ENCODE data around the gene NAPG.
A peak's percentile ranks its signal among the peaks of the same experiment; 100 is the strongest.
"Not testable (repeated sequence)": the region's sequence is repeated elsewhere in the genome, so short reads cannot be mapped to it uniquely, and the experiment has no call there.

NAPG gene

DNA sequence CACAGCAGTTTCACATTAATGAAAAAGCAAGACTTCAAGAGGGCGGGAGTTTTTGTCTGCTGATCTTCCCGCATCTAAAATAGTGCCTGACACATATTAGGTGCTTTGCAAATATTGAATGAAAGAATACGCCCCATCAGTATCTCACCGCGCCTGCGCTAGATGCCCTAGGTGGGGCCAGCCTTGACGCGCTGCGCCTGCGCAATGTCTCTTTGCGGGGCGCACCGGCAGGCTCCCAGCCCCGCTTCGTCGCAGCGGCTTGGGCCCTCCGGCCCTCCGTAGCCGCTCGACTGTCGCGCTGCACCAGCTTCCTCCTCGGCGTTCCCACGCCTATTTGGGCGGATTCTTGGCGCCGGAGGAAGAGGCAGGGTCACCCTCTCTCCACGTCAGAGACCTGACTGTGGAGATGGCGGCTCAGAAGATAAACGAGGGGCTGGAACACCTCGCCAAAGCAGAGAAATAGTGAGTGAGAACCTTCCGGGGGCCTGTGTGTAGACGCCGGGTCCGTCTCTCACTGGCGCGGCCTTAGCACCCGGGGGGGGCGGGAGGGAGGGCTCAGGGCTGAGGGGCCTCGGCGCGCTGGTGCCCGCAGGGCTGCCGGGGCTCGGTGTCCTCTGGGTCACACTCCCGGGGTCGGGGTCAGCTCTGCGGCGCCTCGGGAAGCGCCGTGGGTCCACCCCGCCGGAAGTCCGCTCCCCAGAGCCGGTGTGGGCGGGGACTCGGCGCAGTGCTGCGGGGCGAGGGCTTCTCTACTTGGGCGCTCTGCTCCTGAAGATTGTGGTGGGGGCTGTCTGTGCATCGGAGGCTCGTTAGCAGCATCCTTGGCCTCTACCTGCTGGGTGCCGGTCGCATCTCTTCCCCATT, at the start of gene NAPG:
NAPG (plus strand) TSS at position 331 of the 864 bp plus-strand sequence; CDS start at position 407, 76 bp downstream.
- Histone ChIP-seq H3K27ac (peak within 1 kb of the TSS; percentile 90 to 99 (median 98)), H3K4me3 (peak within 1 kb of the TSS; percentile 79 to 98 (median 94))

DNA sequence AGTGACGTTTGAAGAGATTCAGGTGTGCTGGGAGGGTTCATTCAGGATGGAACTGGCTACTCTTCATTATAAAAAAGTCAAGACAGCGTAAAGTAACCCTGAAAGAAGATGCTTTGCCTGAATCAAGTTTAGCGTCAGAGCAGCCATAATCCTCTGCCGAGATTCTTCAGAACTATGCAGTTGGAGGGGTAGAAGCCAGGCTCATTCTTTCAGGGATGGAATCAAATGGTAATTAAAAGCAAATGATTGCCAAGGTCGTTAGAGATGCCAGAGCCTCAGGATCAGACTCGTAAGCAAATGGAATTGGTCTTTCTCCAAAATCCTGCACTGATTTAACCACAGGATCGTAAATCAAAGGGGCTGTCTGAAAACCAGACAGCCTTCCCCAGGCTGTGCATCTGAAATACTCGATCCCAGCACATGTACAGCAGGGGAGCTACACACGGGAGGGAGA, 49.5 kb upstream of the NAPG start:
- H3K27ac ChIP-seq: peak overlapping the region in 12 of 21 experiments; percentile 0 to 75 (median 44)
- H3K4me3 ChIP-seq: no peak overlapping the region

DNA sequence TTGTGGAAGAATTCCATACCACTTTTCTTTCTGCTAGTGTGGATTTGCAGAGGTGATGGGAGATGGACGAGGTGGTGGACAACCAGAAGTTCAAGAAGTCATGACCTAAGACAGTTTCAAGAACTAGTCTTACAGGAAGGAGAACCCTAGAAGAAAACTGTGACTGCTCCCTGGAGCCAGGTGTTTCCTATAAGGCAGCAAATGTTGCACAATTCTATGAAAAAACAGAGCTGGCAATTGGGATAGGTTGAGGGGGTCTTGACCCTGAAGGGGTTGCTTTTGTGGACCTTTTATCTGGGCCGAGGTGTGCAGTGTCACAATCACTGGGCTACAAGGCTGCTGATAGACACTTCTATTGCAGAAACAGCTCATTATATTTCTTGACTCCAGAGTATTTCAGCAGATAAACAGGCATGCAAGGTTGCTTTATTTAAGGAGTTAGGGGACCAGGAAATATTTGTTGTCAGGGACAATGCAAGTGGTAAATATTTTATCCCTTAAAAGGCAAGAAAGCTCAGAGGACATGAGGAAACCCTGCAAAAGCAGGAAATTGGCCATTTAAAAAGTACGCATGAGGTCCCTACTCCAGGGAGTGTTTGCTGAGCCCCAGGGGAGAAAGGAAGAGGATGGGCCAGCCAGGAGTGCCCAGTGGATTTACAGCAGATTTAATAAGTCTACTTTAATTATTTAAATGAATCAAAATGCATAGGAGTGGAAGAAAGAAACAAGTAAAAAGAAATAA, 48.5 kb upstream of the NAPG start:
- H3K27ac ChIP-seq: peak overlapping the region in 5 of 21 experiments; percentile 0 to 61 (median 45)
- H3K4me3 ChIP-seq: no peak overlapping the region

DNA sequence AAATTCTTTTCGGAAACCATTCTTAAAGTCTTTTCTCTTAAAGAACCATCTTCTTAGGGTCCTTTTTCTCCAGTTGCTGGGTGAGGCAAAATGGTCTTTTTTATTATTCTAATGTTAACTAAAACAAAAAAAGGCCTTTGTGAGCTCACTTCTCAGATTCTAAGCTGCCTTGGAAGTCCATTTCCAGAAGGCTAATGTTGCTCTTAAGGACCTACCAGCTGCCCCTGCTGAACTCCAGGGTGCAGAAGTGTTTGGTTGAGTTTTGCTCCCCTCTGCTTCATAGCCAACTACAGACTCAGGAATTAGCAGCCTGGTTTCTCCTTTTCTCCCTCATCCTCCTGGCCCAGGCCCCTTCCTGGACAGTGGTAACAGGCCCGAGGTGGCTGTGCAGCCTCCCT, 48.0 kb upstream of the NAPG start:
- H3K27ac ChIP-seq: peak overlapping the region in 4 of 21 experiments; percentile 11 to 46 (median 30)
- H3K4me3 ChIP-seq: no peak overlapping the region

DNA sequence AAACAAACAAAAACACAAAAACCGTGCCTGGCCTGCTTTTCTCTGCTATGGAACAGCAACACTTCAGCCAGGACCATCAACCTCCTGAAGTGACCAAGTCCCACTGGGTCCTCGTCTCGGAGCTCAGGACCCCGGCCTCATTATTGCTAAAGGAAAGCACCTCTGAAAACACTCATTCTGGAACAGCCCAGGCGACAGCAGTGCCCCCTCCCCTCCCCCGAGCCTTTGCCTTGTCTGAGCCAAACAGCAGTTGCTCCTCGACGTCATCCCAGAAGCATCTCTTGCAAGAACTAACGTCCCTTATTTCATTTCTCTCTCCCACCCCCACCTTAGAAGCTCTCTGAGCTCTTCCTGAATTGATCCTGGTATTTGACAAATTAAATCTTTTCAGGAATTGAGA, 44.0 kb upstream of the NAPG start:
- Histone ChIP-seq H3K27ac (peak overlapping the region in 1 of 21 experiments; percentile 1), H3K4me3 (no peak overlapping the region)

DNA sequence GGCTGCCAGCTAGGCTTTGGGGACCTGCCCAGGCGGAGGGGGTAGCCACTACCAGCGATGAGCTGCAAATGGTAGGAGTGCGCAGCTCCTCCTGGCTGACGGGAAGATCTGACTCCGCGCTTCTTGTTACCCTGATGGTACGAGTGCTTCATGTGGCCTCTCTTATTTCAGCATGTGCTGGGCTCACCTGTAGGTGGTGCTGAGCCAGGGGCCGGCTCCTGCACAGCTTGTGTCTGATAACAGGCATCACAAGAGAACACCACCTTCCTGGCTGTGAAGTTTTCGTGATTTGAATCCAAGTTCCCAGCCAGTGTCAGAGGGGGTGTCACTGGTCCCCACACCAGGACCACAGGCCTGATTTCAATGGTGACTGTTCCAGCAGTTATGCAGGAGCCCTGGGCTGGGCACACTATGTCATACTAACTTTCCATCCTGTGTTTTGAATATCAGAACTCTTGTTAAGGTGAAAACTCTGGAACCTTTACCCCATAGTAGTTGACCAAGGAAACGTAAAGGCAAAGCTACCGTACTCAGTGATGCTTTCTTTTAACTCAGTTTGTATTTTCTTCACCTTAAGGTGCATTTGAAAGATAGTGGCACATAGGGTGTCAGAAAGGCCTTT, 43.4 kb upstream of the NAPG start:
- H3K27ac ChIP-seq: peak overlapping the region in 4 of 21 experiments; percentile 1 to 31 (median 11)
- H3K4me3 ChIP-seq: no peak overlapping the region

DNA sequence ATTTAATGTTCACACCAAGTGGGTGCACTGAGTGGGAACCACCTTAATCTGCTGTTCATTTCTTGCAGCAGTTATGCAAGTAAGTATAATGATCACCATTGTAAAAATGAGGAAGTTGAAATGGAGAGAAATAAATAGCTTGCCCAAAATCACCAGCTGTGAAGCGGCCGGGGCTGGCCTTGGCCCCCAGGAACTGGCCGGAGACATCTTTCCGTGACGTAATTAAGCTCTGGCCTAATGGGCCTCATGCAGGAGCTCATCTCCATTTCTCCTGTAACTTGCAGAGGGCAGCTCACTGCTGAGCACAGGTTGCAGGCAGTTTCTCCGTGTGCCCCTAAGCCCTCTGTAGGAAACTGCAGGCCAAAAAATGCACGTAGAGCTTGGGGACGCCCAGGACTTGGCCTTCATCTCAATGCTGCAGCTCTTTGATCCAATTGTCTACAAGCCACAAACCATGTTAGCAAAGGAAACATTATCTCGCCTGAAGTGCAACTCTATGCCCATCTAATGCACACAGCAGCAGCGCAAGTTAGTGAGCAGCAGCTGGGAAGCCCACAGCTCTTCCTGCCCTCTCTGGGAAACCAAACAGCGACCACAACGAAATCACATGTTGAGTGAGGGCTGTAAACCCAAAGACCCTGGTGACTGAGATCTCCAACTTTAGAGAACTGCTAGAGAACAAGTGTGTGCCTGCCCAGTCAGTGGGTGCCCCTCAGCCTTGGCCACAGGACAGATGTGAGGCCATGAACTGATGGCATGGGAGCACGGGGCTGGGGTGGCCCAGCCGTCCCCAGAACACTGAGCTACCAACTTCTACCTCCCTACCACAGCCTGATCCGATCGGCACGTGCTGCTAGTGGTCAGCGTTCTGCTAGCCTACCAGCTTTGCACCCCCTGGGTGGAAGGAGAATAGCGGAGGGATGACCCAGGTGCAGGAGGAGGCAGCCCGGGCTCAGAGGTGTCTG, 42.6 kb upstream of the NAPG start:
- H3K4me3 ChIP-seq: no peak overlapping the region
- H3K27ac ChIP-seq: peak overlapping the region in 4 of 21 experiments; percentile 8 to 38 (median 34)

DNA sequence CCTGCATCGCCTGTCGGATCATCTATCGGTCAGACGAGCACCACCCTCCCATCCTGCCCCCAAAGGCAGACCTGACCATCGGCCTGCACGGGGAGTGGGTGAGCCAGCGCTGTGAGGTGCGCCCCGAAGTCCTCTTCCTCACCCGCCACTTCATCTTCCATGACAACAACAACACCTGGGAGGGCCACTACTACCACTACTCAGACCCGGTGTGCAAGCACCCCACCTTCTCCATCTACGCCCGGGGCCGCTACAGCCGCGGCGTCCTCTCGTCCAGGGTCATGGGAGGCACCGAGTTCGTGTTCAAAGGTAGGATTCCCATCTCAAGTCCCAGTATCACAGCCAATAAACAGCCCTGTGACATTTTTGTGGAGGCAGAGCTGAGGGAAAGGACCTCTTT, 40.4 kb upstream of the NAPG start:
- no peak overlapping the region for H3K27ac ChIP-seq
- no peak overlapping the region for H3K4me3 ChIP-seq

DNA sequence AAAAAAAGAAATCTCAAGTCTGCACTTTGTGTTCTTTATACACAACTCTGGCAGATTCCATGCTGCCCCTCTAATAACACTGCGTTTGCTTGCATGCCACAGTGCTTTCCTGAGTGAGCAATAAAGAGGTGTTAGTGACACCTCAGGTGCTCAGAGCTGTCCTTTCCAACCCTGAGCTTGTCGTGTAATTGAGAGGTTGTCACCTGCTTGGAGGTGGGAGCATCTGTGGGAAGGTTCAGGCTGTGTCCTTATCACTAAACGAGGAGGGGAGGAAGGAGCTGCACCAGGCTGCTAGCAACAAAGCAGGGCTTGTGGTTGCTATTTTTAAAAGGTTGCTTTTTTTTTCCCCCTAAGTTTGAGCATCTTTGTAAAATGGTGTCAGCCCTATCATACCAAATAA, 39.5 kb upstream of the NAPG start:
- Histone ChIP-seq H3K4me3 (no peak overlapping the region), H3K27ac (peak overlapping the region in 1 of 21 experiments; percentile 26)

DNA sequence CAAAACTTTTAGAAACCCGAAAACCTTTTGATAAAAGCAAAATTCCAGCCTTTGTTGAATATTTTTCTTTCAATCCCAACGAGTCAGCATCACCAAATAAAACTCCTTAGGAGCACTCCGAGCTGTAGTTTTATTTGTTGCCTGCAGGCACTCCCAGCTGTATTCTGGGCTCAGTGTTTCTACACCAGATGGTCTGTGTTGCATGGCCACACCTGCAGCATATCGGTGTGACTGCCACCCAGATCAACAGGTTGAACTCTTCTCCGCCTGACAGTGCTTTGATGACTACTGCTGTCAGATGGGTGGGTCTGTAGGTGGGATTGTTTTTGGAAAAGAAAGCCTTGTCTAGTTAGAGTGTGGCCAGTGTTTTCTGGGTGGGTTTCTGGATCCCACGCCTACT, 38.7 kb upstream of the NAPG start:
- H3K27ac ChIP-seq: no peak overlapping the region
- no peak overlapping the region for H3K4me3 ChIP-seq

DNA sequence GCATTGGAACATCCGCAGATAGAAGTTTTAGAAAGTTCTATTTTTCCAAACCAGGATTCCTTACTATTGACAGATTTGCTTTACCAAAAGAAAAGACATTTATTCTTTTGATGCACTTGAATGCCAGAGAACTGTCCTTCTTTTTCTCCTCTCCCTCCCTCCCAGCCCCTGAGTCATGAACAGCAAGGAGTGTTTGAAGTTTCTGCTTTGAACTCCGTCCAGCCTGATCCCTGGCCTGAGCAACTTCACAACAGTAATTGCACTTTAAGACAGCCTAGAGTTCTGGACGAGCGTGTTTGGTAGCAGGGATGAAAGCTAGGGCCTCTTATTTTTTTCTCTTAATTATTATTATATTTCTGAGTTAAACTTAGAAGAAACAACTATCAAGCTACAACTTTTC, 37.8 kb upstream of the NAPG start:
- H3K27ac ChIP-seq: peak overlapping the region in 1 of 21 experiments; percentile 34

DNA sequence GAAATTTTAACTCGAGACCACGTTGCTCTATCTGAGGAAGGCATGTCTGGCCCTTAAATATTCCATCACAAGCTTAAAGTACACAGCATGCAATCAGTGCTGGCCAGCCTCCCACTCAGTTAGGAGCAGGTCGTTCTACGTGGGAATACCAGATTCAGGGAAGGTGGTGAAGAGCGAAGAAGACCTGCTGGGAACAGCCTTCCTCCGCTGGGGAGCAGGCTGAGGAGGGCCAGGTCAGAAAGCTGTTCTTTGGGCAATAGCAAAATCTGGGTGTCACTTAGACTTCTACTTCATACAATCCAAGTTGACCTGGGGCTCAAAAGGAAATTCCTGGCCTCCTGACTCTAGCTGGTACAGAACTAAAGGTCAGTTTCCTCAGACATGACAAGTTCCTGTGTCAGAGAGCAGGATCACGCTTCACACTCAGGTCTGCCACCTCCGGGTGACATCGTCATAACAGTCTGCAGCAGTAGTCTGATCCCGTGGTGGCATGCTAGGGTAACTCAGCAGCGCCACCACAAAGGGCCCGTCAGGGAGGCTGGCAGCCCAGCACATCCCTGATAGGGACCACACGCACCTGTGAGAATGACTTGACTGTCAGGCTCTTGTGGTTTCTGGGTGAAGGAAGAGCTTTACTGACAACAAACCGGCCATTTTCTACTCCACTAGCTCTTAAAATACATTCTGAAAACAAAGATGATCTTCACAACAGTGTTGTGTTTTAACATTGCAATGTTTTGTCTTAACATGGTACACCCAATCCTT, 35.2 kb upstream of the NAPG start:
- Histone ChIP-seq H3K4me3 (no peak overlapping the region), H3K27ac (peak overlapping the region in 3 of 21 experiments; percentile 0 to 13 (median 12))

More for the DNA sequence above, 37.8 kb upstream of the NAPG start:
- H3K4me3 ChIP-seq: no peak overlapping the region

DNA sequence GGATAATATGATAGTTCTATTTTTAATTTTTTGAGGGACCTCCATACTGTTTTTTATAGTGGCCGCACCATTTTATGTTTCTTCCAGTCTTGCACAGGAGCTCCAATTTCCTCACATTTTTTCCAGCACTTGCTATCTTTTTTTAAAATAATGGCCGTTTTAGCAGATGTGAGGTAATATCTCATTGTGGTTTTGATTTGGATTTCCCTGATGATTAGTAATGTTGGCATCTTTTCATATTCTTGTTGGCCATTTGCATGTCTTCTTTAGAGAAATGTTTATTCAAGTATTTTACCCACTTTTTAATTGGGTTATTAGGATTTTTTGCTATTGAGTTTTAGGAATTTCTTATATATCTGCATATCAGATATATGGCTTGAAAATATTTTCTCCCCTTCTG, 29.9 kb upstream of the NAPG start:
- no peak overlapping the region for H3K4me3 ChIP-seq
- H3K27ac ChIP-seq: no peak overlapping the region

DNA sequence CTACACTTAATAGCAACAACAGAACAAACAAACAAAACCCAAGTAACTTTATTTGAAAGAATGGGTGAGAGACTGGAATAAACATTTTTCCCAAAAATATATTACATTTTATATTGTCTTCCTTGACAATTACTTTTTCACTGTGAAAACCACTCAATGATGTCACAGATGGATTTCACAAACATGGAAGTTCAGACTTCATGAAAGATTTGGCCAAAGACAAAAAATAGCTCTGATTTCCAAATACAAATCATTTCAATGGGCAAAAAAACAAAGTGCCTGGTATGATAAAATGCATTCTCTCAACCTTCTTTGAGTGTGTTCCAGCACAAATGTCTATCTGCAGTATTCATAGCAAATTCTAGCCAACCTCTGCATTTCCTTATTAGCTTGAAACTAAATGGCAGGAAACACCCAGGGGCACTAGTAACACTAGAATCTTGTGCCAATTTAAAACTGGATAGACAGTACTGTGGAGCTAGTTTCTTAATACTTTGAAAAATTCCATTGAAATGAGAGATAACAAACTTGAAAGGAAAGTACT, 28.5 kb upstream of the NAPG start:
- Histone ChIP-seq H3K4me3 (no peak overlapping the region), H3K27ac (peak overlapping the region in 1 of 21 experiments; percentile 35)

DNA sequence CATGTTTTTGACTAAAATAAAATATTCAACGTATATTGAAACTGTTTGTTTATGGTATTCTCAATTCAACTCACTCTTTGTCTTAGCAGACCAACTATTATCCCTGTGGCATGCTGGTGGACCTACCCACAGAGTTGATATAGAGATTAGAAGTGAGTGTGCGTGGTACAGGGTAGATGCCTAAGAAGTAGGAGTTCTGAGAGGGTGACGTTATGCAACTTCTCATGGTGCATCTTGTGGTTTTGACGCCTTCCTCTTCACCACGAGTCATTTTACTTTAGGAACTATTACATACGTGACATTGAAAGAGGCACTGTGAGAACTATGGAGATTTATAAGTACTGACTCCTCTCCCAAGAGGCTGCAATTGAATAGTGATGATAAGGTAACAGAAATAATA, 26.6 kb upstream of the NAPG start:
- H3K27ac ChIP-seq: no peak overlapping the region
- H3K4me3 ChIP-seq: no peak overlapping the region

DNA sequence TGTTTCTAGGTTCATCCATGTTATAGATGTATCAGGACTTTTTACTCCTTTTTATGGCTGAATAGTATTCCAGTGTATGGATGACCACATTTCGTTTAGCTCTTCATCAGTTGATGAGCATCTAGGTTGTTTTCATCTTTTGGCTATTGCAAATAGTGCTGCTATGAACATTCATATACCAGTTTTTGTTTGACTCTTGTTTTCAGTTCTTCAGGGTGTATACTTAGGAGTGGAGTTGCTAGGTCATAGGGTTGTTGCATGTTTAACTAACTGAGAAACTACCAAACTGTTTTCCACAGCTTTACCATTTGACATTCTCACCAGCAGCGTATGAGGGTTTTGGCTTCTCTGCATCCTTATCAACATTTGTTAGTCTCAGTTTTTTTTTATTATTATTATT, 25.8 kb upstream of the NAPG start:
- Histone ChIP-seq H3K27ac (no peak overlapping the region), H3K4me3 (no peak overlapping the region)

DNA sequence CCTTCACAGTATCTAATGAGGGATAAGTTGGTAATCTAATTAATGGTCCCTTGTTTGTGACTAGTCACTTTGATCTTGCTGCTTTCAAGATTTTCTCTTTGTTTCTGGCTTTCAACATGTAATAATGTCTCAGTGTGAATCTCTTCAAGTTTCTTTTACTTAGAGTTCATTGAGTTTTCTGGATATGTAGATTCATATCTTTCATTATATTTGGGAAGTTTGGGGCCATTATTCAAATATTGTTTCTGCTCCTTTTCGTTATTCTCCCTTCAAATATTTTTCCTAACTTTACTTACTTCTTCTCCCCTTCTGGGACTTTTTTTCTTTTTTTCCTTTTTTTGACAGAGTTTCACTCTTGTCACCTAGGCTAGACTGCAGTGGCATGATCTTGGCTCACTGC, 21.1 kb upstream of the NAPG start:
- Histone ChIP-seq H3K27ac (no peak overlapping the region), H3K4me3 (no peak overlapping the region)

DNA sequence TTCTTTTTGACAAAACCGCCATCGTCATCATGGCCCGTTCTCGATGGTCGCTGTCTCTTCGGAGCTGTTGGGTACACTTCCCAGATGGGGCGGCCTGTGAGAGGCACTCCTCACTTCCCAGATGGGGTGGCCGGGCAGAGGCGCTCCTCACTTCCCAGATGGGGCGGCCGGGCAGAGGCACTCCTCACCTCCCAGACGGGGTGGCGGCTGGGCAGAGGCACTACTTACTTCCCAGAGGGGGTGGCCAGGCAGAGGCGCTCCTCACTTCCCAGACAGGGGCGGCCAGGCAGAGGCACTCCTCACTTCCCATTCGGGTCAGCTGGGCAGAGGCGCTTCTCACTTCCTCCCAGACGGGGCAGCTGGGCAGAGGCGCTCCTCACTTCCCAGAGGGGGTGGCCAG, 19.9 kb upstream of the NAPG start:
- H3K4me3 ChIP-seq, H3K27ac ChIP-seq: not testable (repeated sequence)
